RPMI7951 (cell line): ENCODE results near the gene KRT35. TPM values are rescaled to one million over a fixed set of nuclear protein-coding genes. Genes with fewer than 3 reads are reported as not detected.
"Not testable (repeated sequence)": the region's sequence is repeated elsewhere in the genome, so short reads cannot be mapped to it uniquely, and the experiment has no call there.

ENCODE experiments used
- DNase-seq: peaks from one replicate; pipeline ENCODE4 v3.0.0-alpha.2; 2012; ENCODE audit warnings: low read depth
- total RNA-seq: library from RNA; depleted of rRNA; stranded (reverse); fragments of >200 nt; shearing (Covaris generic); gene quantifications from 2 replicates; pipeline ENCODE4 v1.2.3, GENCODE V29; 2014

Gene KRT35
- total RNA-seq, 1 experiment from 2014 or later, result not detected

DNA sequence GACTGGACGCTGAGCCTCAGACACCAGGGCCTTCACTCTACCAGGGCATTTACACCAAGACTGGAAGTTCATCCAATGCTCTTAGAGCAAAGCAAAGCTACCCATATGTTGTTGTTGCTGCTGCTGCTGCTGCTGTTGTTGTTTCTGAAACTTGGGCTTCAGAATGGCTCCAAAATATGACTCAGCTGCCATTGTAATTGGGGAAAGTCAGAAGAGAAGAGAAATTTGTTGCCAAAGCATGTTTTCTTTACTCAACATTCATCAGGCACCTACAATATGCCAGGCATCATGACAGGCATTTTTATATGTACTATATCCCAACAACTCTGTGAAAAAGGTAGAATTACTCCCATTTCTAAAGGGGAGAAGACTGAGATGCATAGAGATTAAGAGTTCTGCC, 25.7 kb downstream of the KRT35 start:
- DNase-seq, result no peak

DNA sequence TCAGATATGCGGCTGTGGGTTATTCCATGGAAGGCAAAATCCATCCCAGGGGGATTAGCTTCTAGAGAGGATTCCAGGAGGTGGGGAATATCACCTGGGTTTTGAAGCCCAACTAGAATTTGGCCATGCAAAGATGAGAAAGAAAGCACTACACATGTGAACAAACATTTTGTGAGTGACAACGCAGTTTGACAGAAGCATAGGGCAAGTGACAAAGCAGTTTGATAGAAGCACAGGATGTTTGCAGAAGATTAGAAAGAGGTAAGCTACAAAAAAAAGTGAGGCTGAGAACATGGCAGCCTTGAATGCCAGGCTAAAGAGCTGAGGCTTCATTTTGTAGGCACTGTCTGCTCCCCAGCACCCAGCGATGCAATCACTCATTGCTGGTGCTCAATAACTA, 27.9 kb downstream of the KRT35 start:
- no peak for DNase-seq

DNA sequence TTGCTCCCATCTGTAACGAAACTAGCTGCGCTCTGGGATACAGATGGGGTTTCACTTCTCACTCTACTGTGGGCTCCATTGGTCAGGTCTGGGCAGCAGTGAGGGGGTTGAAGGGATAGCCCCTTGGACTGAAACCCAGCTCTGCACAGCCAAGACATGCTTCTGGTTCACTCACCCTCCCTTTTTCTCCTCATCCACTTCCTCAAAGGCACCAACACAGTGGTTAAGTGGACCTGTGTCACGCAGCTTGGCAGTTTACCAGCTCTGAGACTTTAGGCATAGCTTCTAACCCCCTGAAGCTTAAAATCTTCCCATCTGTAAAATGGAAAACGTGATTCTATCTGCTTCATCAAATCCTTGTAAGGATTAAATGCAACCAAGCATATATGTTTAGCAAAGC, 28.7 kb downstream of the KRT35 start:
- DNase-seq, result peak; percentile 35

DNA sequence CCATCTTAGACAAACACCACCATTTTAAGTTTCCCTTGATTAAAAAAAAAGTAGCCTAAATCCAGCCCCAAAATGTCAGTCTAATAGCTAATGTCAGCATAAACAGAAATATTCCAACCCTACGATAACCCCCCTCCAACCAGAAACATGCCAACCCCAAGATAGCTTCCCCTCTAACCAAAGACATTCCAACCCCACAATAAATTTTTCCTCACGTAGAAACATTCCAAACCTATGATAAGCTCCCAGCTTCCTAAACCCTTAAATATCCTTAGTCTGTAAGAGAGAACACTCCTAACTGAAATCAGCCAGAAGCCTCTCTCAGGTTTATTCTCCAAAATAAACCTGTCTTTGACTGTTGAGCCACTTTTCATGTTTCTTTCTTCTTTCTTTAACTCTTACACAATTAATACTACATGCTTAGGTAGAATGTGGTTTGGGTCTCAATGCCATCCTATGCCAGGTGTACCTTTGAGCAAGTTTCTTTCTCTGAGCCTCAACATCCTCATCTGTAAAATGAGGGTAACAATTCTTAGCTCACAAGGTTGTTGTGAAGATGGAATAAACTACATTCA, 29.7 kb downstream of the KRT35 start:
- peak; percentile 37 for DNase-seq

DNA sequence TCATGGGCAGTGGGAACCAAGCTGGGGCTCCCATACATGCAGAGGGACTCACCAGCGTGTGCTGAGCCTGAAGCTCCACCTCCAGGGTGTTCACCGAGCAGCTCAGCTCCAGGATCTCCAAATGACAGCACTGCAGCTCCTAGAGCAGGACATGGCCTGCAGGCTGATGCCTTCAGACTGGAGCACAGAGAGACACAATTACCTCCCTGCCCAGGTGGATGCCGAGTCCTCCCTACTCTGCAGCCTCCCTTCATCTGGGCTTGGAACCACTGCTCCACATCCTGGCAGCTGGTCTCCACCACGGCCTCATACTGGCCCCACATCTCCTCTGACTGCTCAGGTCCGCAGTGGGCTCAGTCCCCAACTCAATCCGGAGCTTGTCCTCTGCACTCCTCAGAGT, 31.9 kb downstream of the KRT35 start:
- DNase-seq, result no peak

DNA sequence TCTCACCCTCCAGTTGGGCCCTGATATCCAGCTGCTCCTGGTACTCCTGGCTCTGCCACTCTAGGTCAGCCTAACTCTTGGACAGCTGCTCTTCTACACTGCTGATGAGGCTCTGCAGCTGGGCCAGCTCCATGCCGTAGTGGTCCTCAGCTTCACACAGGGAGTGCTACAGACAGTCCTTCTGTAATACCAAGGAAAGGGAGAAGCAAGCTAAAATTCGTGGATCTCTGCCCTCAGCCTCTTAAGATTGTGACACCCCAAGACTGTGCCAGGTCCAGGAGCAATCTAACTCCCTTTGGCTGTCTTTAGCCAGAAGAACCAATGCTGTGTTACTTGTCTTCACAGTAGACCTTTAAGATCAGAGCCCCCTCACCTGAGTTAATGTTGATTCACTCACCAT, 32.4 kb downstream of the KRT35 start:
- no peak for DNase-seq

DNA sequence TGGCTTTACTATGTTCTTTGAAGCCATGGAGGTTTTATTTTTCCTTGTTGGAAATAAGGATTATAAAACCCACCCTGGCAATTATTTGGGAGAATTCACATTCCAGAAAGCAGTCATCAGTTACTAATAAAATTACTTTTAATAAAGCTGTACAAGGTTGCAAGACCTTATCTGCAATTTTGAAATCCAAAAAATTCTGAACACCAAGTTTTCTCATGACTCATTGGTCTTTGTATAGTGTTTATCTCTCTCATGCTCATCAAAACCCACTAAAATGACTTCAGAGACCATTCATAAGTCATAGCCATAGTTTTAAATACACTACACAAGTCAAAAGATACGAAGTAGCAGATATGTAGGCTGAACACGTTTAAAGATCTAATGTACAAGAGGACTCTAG, 34.1 kb downstream of the KRT35 start:
- DNase-seq, result peak; percentile 40

DNA sequence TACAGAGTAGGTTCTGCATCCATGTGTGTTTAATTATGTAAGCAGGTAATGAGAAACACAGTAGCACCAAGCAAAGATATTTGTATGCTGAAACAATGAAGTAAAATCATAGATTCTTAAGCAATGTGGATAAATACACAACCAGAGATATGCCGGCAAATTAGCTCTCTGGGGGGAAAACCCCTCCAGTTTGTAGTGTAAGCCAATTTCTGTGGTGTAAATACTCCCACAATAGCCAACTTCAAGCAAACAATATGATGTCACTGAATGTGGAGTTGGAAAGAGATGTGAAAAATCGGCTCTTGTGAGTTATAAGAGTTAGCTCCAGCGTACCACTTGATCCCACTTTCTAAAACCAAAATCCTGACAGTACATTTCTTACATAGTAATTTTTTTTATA, 36.3 kb downstream of the KRT35 start:
- no peak for DNase-seq

DNA sequence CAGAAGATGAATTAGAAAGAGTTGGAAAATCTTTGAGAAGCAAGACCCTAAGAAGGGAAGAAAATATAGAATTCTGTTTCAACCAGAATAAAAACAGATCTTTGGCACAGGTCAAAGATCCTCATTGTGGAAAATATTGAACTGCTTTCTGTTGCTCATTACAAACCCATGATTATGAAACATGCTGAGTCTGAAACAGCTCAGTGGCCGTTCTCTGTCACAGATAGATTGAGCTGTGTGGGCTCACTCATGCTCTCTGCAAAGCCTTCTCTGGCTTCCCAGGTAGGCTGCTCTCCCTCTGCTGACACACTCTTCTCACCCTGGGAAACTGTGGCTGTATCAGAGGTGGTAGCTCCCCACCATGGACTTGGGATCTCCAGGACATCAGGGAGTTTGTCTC, 36.8 kb downstream of the KRT35 start:
- DNase-seq, result no peak

DNA sequence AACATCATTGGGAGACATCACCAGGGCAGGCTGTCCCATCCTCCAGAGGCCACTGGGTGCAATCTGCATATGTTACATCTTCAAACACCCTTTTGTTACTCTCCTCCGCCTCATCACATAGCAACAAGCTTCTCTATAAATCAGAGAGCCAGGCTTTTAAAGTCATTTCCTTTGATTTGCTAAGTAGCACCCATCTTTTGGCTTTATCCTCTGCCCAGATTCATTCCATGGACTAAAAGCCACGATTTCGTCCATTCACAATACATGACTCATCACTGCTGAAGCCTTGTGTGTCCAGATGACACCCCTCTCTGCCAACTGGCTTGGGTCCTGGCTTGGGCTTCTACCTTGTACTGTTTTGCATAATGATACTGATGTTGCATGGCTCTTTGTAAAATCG, 38.2 kb downstream of the KRT35 start:
- peak; percentile 77 for DNase-seq

DNA sequence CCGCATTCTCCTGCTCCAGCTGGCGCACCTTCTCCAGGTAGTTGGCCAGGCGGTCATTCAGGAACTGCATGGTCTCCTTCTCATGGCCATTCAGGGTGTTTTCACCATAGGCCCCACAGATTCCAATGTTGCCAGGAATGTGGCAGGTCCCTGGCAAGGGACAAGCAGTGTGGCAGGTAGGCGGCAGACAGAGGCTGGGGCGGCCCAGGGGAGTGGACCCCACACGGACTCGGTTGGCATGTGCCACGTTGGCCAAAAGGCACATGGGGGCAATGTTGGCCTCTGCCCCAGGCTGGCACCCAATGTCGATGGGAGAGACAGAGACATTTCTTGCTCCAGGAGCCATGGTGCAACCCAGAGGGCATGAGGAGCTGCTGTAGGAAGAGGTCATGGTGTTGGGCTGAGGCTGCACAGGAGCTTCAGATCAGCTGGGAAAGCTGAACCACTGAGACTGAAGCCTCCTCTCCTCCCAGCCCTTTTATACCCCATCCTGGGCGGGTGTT, 40.4 kb downstream of the KRT35 start, which contains the start of gene KRT38:
Gene KRT38, minus strand, starts transcription at position 453 of the 503 bp plus-strand sequence. Its CDS starts 62 bp downstream, at position 391.
- no peak for DNase-seq

DNA sequence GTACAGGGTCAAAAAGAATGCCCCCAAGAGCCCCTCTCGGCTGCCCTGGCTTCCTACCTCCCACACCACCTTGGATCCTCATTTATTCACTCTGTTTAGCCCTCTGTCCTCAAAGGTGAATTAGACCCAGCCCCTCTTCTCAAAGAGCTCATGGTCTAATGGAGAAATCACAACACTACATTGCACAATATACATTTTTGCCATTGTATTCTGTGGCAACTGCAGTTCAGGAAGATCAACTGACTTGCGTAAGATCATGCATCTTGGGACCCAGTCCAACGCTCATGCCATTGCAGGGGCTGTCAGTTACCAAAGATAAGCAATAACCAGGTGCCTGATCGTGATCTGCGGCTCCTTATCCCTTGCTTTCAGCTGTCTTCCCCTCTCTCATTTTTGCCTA, 41.6 kb downstream of the KRT35 start:
- no peak for DNase-seq

DNA sequence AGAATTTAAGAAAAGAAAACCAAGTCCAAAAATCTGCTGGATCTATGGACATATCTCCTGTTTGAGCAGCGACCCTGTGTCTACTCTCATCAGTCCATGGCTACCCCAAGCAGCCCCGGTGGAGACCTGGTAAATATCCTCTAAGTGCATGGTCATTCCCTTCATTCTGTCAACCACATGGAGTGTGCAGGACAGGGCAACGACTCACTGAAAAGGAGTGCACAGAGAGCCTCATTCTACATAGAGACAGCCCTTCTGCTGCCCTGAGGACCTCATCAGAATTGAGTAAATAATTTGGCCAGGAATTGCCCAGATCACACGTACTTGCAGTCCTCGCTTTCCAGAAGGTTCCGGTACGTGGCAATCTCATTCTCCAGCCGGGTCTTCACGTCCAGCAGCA, 43.2 kb downstream of the KRT35 start:
- no peak for DNase-seq

DNA sequence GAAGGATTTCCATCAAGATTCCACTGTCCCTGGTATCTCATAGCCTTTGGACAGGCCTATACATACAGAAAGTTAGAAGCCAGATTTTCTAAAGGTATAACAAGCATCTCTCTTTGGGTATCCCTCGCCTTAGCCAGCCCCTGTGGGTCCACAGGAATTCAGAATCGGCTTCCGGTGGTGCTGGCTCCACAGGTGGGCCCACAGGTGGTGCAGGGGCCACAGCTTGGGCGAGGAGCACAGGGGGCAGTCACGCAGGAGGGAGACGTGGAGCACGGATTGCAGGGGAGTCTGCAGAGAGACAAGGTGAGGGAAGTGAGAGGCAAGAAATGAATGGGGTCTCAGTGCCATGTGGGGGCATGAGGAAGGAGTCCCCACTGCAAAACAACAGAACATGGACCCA, 43.7 kb downstream of the KRT35 start:
- no peak for DNase-seq

DNA sequence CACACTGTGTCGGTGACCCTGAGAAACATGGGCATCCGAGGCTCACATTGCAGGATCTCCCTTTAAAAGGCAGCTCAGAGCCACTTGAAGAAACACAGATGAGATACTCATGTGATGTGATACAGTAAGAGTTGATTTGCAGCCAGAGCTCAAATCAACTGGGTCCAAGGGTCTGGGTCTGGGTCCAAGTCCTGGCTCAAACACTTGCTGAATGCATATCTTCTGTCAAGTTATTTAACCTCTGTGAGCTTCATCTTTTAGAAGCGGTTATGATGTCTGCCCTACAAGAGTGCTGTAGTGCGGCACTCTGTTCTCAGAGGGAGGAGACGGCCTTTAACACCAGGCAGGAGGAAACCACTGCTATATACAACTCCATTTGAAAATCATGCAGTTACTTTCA, 46.5 kb downstream of the KRT35 start:
- no peak for DNase-seq

DNA sequence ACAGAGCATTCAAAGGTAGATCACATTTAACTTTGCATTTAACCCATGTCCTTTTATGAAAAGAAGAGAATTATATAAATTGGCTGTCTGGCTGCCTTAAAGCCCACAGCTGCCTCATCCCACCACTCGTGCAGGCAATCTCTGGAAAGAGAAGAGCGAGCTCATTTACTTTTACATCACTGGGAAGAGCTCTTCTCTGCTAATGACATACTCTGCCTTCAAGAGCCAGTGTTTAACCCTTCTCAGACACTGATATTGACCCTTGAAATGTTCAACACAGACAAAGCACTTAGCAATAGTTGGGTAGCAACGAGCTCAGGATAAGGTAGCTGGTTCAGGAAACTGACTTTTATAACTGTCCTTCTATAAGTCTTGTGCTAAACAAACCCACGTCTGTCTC, 46.9 kb downstream of the KRT35 start:
- DNase-seq, result no peak

DNA sequence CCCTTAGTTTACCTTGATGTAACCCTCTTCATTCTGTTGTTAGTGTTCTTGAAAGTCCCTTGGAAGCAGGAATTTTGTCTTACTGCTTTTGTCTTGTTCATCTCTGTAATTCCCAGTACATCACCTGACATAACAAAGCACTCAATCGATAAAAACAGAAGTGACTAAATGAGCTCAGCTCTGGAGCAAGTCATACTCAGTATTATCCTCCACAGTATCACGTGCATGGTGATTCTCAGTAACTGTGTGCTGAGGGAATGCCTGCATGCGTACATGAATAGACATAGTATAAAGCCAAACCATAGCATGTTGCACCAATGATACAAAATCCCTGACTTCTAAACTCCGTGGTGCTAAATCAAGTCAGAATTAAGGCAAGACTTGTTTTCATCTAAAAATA, 47.4 kb downstream of the KRT35 start:
- DNase-seq, result no peak

DNA sequence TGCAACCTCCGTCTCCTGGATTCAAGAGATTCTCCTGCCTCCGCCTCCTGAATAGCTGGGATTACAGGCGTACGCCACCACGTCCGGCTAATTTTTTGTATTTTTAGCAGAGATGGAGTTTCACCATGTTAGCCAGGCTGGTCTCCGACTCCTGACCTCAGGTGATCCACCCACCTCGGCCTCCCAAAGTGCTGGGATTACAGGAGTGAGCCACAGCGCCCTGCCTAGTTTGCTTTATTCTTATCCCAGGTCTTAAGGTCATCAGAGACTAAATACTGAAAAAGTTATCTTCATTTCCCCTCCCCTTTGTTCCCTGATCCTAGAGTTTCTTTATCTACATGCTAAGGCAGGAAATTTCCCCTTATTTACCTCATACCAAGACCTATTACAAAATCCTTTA, 50.6 kb downstream of the KRT35 start:
- not testable (repeated sequence) for DNase-seq

DNA sequence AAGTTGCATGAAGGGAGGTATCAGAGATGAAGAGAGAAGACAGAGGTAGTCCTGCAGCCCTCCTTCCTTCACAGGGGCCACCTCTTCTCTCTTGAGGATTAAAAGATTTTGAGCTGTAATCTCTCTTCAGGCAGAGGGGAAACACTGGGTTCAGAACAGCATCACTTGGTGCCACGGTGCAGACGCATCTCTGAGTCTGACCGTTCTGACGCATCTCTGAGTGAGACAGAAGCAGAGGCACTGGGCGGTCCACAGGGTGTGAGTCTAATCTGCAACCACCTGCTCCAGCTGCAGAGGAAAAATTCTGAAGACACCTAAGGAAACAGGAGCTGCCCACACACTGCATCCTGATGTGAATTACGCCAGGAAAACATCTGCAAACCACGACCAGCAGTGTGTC, 51.3 kb downstream of the KRT35 start:
- DNase-seq, result no peak

DNA sequence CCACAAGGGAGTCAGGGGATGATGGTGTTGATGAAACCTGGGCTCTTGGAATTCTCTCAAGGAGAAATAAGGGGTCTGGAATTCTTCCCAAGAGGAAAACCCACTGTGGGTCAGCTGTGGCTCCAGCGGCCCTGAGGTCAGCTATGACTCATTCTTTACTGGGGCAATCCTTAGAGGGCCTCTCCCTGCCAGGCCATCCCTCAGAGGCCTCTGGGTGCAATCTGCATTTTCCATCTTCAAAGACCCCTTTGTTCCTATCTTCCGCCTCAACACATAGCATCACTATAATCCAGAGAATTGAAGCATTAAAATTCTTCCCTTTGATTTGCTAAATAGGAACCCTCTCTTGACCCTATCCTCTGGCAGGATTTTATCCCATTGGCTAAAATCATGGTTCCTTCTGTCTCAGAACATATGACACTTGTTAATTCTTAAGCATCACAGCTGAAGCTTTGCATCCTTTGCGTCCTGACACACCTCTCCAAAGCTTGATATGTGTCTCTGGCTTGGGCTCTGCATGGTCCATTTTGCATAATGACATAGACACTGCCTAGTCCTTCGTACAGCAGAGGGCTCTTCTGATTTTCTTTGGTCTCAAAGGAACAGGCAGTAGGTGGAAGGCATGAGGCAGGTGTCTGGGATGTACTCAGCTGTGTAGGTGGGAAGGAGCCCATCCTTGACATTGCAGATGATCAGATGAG, 52.2 kb downstream of the KRT35 start:
- DNase-seq, result peak; percentile 91
